Measurements from ENCODE around the gene LMO7. TPM values are rescaled to one million over a fixed set of nuclear protein-coding genes. Genes with fewer than 3 reads are reported as not detected.

LMO7 gene
- total and polyA plus RNA-seq, 2 donors from 2014 or later, result 44.0 to 138 TPM

GRCh38 chr13:75770164-75770563 is 134.0 kb downstream of the LMO7 start:
- DNase-seq (no peak), FAIRE-seq (no peak)
- intact Hi-C loops (cut with DNase I), result no loop called here
- peaks cover 0 to 32% (median 5%) of the 10 kb centered on the region in 3 donors for H3K4me1 ChIP-seq (ENCODE audit: control insufficient read depth in 2 of 3, insufficient read depth in 2 of 3, low read depth in 1 of 3, low read length in 3 of 3)
- H3K27ac ChIP-seq (ENCODE audit: low read depth in 2 of 2, low read length in 2 of 2), result peak overlapping the region; percentile 4 to 33
- H3K9me3 ChIP-seq (ENCODE audit: control insufficient read depth in 2 of 3, insufficient read depth in 1 of 3, low read length in 3 of 3), result no peaks in the 10 kb centered on the region
- no peak for TF ChIP-seq CTCF (IDR thresholded peaks at IDR 0.05; ENCODE audit: borderline replicate concordance, extremely low read depth, insufficient read depth)
- no peaks in the 10 kb centered on the region for H3K36me3 ChIP-seq (ENCODE audit: control insufficient read depth in 2 of 3, insufficient read depth in 3 of 3, low read length in 3 of 3)
- no peaks in the 10 kb centered on the region for H3K27me3 ChIP-seq (ENCODE audit: control insufficient read depth, insufficient read depth, low read length)
- H3K9ac ChIP-seq (ENCODE audit: low read length in 3 of 3), result no peak overlapping the region
- no peak overlapping the region for H3K4me3 ChIP-seq (ENCODE audit: low read length in 3 of 3)

DNA sequence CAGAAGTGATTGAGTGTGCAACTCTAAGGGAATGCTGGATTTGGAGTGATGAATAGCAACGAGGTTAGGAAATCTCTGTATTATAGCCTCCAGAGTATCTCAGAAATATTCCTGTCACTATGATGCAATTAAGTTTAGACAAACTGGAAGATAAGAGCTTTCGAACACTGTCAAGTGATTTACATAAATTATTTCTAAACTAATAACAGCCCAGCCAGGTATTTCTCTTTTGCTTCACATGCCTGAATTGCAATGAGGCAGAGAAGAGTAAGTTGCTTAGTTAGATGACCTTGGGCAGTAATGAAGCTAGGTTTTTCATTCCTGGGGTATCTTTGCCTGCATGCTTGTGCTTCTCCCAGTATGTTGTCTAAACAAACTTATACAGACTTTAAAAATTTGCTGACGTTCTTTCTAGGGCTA is 134.5 kb downstream of the LMO7 start:
- Histone ChIP-seq H3K27me3 (ENCODE audit: control insufficient read depth, insufficient read depth, low read length) (no peaks in the 10 kb centered on the region), H3K4me1 (ENCODE audit: control insufficient read depth in 2 of 3, insufficient read depth in 2 of 3, low read depth in 1 of 3, low read length in 3 of 3) (peaks cover 0 to 28% (median 5%) of the 10 kb centered on the region in 3 donors), H3K27ac (ENCODE audit: low read depth in 2 of 2, low read length in 2 of 2) (peak overlapping the region; percentile 33 to 54), H3K36me3 (ENCODE audit: control insufficient read depth in 2 of 3, insufficient read depth in 3 of 3, low read length in 3 of 3) (no peaks in the 10 kb centered on the region), H3K9me3 (ENCODE audit: control insufficient read depth in 2 of 3, insufficient read depth in 1 of 3, low read length in 3 of 3) (no peaks in the 10 kb centered on the region), H3K4me3 (ENCODE audit: low read length in 3 of 3) (no peak overlapping the region), H3K9ac (ENCODE audit: low read length in 3 of 3) (no peak overlapping the region)
- FAIRE-seq, result no peak
- intact Hi-C loops (cut with DNase I), result no loop called here
- TF ChIP-seq CTCF (IDR thresholded peaks at IDR 0.05; ENCODE audit: borderline replicate concordance, extremely low read depth, insufficient read depth), result no peak
- DNase-seq, result peak in 2 of 5 donors; percentile 34 to 38

GRCh38 chr13:75771226-75771625 is 135.1 kb downstream of the LMO7 start:
- no peak for TF ChIP-seq CTCF (IDR thresholded peaks at IDR 0.05; ENCODE audit: borderline replicate concordance, extremely low read depth, insufficient read depth)
- peaks cover 0 to 22% (median 5%) of the 10 kb centered on the region in 3 donors for H3K4me1 ChIP-seq (ENCODE audit: control insufficient read depth in 2 of 3, insufficient read depth in 2 of 3, low read depth in 1 of 3, low read length in 3 of 3)
- no peaks in the 10 kb centered on the region for H3K27me3 ChIP-seq (ENCODE audit: control insufficient read depth, insufficient read depth, low read length)
- H3K9ac ChIP-seq (ENCODE audit: low read length in 3 of 3), result no peak overlapping the region
- H3K9me3 ChIP-seq (ENCODE audit: control insufficient read depth in 2 of 3, insufficient read depth in 1 of 3, low read length in 3 of 3), result no peaks in the 10 kb centered on the region
- H3K36me3 ChIP-seq (ENCODE audit: control insufficient read depth in 2 of 3, insufficient read depth in 3 of 3, low read length in 3 of 3), result no peaks in the 10 kb centered on the region
- intact Hi-C loops (cut with DNase I), result no loop called here
- no peak overlapping the region for H3K4me3 ChIP-seq (ENCODE audit: low read length in 3 of 3)
- FAIRE-seq (peak; percentile 11), DNase-seq (no peak)
- no peak overlapping the region for H3K27ac ChIP-seq (ENCODE audit: low read depth in 2 of 2, low read length in 2 of 2)

- peak overlapping the region in 1 of 2 donors; percentile 20 for H3K27ac ChIP-seq (ENCODE audit: low read depth in 2 of 2, low read length in 2 of 2)
Observed at GRCh38 chr13:75771818-75772217, 135.7 kb downstream of the LMO7 start.

More at GRCh38 chr13:75771818-75772217, 135.7 kb downstream of the LMO7 start:
- FAIRE-seq (peak; percentile 63), DNase-seq (no peak)
- Histone ChIP-seq H3K36me3 (ENCODE audit: control insufficient read depth in 2 of 3, insufficient read depth in 3 of 3, low read length in 3 of 3) (no peaks in the 10 kb centered on the region), H3K9ac (ENCODE audit: low read length in 3 of 3) (no peak overlapping the region), H3K4me1 (ENCODE audit: control insufficient read depth in 2 of 3, insufficient read depth in 2 of 3, low read depth in 1 of 3, low read length in 3 of 3) (peaks cover 0 to 22% (median 5%) of the 10 kb centered on the region in 3 donors), H3K27me3 (ENCODE audit: control insufficient read depth, insufficient read depth, low read length) (no peaks in the 10 kb centered on the region), H3K9me3 (ENCODE audit: control insufficient read depth in 2 of 3, insufficient read depth in 1 of 3, low read length in 3 of 3) (no peaks in the 10 kb centered on the region), H3K4me3 (ENCODE audit: low read length in 3 of 3) (no peak overlapping the region)
- no peak for TF ChIP-seq CTCF (IDR thresholded peaks at IDR 0.05; ENCODE audit: borderline replicate concordance, extremely low read depth, insufficient read depth)
- intact Hi-C loops (cut with DNase I), result no loop called here
